T-helper 1 cell treated with Interleukin-12 subunit alpha and Interleukin-12 subunit beta and Interleukin-4 antibody, amounts not matched to agents 30 ng/mL and 1 ng/mL, for 36 hours (primary cell): Measurements from ENCODE around the gene ATP1B4. TPM values are rescaled to one million over a fixed set of nuclear protein-coding genes. Genes with fewer than 3 reads are reported as not detected.

Source experiments
- intact Hi-C: fragments of 100-400 bp; cut with micrococcal nuclease; formaldehyde crosslinking; loops from one replicate; pipeline ENCODE4 v1.15.1; 2024
- total RNA-seq: library from RNA; stranded (reverse); gene quantifications from 2 replicates; pipeline ENCODE4 v1.2.3, GENCODE V29; 2022

The ATP1B4 gene
- total RNA-seq, 1 donor from 2014 or later: not detected

DNA sequence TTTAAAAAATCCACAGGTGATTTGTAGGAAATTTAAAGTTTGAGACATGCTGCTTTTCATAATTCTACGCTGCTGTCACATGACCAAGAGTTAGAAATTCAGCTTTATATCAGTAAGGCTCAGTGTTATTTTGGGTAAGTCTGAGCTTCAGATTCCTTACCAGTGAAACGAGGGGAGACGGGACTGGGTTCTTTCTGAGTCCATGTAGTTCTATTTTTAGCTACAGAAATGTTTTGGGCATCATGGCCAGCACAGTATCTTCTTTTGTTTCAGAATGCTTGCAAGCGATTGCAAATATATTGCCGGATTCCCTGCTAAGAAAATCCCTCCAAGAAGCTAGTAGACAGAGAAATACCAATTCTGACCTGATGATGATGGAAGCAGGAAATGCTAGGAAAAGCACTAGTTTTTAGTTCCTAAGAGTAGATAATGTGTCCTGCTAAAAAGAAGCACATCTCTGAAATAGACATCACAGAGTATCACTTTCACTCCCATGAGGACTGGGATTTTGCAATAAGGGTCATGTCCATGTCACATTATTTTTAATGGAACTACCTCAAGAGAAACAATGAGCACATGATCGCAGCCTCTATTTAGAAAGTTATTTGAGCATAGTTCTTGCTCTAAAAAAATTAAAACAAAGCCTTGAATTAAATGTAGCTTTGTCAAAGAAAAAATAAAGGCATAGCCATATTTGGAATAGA is 10.9 kb downstream of the ATP1B4 start:
- intact Hi-C loops: no loop called here

DNA sequence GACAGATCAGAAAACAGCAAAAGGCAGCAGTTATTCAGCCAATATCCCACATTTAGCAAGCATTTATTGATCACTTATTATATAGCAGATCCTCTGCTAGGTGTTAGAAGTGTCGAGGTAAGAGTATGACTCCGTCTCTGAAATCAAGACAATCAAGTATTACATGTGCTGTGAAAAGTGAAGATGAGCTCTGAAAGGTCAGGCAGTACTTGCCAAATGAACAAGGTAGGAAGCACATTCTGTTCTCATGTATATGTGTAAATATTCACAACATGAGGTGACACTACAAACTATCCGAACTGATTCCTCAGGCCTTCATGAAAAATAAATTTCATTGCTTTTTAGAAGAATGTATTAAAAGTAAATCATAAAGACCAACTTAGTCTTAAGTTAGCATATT is 15.3 kb downstream of the ATP1B4 start:
- intact Hi-C loops: no loop called here

DNA sequence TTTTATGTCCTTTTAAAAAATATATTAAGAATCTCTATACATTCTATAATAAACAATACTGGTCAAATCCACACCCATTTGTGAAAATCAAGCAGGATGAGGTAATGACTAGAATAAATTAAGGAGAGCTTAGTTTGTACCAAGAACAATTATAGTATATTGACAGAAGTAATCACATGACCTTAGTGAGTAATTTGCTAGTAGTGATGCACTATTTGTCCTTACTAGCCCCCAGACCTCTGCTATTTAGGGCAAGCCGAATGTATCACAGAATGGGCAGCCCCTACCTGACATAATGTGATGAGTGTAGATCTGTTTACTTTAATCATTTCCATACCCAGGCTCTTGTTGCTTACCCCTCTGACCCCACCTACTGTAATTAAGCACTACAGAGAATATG is 15.8 kb downstream of the ATP1B4 start:
- intact Hi-C loops: no loop called here

DNA sequence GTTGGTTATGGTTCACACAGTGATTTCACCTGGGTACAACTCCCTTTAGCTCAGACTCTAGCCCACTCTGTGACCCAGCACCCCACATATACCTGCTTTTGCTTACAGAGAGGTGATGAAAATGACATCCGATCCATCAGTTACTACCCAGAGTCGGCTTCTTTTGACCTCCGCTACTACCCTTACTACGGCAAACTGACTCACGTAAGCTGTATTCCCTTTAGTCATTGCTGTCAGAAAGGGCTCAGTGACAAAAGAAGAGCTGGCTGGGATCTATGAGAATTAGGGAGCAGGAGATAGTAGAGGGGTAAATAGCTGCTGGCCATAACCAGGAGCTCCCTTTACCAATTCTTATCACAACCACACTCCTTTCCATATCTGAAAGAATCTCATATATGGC is 16.7 kb downstream of the ATP1B4 start:
- intact Hi-C loops: no loop called here

DNA sequence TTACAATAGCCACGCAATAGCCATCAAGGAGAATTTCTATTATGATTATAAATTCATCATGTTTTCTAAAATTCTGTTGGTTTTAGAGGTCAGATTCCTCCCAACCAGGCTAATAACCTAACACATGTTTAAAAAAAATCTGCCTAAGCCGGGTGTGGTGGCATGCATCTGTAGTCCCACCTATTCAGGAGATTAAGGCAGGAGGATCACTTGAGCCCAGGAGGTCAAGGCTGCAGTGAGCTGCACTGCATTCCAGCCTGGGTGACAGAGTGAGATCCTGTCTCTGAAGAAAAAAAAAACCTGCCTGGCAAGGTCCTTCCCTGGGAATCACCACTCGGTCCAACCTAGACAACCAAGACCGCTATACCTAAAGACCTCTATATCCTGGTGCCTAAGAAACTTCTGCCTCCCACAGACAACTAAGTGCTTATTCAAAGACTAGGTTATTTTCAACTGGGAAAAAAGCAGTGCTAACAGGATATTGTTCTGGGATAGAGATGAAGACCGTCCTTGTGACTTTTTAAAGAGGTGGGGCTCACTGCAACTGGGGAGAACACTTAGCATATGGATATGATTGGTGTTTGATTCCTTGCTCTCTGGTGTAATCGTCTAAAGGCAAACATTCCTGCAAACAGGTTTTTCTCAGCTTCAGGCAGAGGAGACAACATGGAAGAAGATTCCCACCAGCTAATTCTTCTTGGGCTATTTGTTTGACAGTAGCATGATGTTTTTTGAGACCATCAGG is 18.2 kb downstream of the ATP1B4 start:
- intact Hi-C loops: loop anchor here (1.0 kb wide), 2 partner anchors 72 to 95 kb away; no protein-coding TSS in a partner anchor

DNA sequence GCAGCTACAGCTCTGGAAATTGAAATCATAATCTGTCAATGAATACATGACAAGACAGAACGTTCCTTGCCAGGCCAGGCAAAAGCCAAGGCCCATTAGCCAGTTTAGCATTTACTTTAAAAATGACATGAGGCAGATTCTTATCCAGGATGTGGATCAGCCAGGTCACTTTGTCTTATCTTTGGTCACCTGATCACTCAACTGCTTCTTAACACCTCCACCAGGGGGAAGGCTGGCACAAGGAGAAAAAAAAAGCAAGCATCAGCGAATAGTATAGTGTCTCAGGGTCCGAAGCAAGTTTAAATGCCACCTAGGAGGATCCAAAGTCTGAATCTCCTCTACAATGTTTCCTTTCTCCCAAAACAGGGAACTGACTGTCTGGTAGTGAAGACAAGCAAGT is 18.8 kb downstream of the ATP1B4 start:
- intact Hi-C loops: loop anchor here (1.0 kb wide), 2 partner anchors 72 to 95 kb away; no protein-coding TSS in a partner anchor

DNA sequence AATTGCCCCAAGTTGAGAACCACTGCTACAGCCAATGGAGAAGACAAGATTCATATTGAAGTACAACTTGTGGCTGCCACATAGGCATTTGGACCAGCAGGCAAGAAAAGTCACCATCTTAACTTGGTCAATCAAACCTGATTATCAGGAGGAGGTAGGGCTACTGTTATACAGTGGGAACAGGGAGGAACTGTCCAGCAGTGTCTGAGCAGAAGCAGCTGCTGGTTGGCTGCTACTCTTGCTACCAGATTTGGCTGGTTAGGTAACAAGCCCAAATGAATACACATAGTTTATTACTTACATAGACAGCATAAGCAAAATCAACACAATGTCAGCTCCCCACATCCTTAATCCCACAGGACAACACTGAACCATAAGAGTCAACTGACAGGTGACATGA is 39.4 kb downstream of the ATP1B4 start:
- intact Hi-C loops: no loop called here

DNA sequence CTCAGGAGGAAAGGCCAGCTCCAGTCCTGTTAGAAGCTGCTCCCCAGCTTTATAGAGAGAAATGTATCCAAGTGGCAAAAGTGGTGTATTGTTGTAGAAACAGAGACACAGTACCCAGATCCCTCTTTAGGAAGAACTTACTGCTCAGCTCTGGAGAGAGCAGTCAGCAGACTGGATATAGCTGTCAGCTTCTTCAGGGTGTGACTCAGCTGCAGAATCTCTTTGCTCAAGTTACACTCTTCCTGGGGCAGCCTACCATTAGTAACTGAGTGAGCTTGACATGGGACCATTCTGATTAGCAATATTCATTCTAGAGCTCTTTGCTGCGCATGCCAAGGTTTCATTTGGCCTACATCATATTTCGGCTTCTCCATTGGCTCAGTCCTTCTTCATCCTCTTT is 40.5 kb downstream of the ATP1B4 start:
- intact Hi-C loops: no loop called here

DNA sequence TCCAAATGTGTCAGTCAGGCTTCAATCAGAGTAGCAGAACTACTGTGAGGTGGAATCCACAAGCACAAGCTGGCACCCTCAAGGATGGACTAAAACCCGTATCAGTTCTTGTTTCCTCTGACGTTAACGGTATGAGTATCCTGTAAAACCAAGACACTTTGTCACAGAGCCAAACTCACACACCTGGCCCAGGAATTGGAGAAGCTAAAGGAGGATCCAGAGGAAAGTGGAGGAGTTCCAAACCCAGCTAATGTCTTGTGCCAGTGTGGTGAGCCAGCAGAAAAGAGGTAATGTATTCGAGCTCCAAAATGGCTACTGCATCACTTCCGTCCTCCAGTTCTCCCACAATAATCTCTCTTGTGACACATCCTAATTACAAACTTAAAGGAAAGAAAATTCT is 44.7 kb downstream of the ATP1B4 start:
- intact Hi-C loops: no loop called here

DNA sequence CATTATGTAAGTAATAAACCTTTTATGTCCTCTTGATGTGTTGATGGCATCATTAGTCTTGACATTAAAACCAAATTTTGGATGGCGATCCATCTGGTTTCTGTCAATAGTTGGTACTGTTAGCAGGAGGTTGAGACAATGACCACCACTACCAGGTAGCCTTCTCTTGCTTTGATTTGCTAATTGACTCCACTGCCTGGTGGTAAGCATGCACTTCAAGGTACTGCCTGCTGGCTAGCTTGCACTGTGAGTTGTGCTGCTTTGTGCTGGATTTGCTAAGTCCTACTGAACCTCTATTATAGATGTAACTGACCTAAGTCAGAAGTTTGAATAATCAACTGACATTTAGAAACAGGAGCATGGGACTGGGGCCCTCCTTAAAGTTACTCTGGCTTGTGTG is 46.3 kb downstream of the ATP1B4 start:
- intact Hi-C loops: no loop called here

DNA sequence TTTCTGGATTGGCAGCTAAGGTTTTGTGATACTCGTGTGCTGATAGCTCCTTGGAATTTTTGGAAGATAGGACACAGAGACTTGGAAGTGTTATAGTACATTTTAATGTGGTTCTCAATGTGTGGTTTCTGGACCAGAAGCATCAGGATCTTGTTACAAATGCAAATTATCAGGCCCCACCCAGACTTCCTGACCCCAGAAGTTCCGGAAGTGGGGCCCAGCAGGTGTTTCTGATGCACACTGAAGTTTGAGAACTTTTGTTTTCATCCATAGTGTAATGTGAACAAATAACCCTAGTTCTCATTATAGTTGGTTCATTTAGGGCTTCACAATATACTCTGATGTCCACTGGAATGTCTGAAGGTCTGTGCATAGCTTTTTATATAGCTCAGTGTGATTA is 57.6 kb downstream of the ATP1B4 start:
- intact Hi-C loops: no loop called here

DNA sequence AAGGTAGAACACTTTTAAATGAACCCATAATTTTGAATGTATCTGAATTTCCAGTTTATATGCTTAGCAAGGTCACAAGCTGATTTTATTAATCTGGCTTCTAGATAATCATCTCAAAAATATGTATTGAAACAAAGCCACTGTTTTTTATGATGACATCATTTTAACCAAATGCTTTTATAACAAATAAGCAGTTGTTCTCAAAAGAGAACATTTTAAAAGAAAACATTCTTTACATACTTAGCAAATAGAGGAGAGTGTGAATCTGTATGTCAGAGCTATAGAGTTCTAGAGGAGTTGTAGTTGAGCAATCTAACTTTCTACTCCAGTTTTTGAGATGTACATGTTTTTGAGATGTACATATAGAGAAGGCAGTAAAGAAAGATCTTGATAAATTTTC is 64.7 kb downstream of the ATP1B4 start:
- intact Hi-C loops: no loop called here

DNA sequence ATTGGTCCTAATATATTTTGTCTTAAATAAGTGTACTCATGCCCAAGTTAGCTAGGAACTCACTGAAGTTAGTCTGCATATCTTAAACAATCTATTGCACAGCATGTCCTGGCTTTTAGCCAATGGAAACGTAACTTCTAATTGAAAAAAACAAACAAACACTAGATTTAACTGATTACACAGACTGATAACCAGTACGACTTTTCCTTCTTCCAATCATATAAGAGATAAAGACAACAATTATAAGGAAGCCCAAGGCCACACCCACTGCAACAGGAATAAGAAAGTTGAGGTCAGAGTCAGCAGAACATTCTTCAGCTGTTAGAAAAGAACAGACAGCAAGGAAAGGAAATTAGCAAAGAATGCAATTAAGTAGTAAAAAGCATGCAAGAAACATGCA is 66.4 kb downstream of the ATP1B4 start:
- intact Hi-C loops: no loop called here

DNA sequence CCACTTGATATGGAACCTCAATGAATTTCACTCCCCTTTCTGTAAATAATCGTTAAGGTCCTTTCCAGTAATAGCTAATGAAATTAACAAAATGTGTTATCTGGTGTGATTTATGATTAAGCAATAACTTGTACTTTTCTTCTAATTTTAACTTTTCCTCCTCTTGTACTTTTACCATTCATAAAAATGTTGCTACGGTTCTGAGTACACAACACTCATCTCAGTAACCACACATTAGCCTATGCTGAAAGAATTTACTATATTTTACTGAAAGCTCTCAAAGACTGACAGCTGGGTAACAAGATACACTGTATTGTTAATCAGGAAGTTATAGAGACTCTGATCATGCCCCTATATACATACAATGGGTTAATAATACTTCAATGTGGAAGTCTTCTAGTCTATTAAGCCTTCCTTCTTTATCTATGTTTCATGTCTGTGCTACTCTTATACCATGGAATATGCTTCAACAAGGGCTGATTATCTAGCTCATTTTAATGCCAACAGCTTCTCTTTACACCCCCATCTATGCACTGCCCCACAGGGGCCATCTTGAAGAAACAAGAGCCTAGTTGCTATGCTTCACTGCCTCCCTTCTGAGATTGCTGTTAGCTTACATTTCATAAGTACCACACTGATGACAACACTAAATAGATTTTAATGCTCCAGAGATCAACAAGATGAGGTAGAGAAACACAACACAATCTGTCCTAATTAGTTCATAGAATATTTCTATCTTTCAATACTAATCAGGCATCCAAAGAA is 68.1 kb downstream of the ATP1B4 start:
- intact Hi-C loops: no loop called here

Other genes with a start within 250 kb of the ATP1B4 start
- 0.29 and 0.46 TPM in 2 replicates for gene RHOXF1, start 246.2 kb upstream of the ATP1B4 start, total RNA-seq
- gene RHOXF2, start 203.5 kb upstream of the ATP1B4 start, total RNA-seq: not detected in 2 replicates
- gene ZBTB33, start 111.3 kb upstream of the ATP1B4 start, total RNA-seq: 13.6 and 14.4 TPM in 2 replicates
- not detected in 2 replicates for gene TMEM255A, start 50.6 kb upstream of the ATP1B4 start, total RNA-seq
- gene LAMP2, start 107.2 kb downstream of the ATP1B4 start, total RNA-seq: 68.5 and 68.7 TPM in 2 replicates
- gene CUL4B, start 198.9 kb downstream of the ATP1B4 start, total RNA-seq: 35.4 and 39.1 TPM in 2 replicates
- 45.6 and 53.9 TPM in 2 replicates for gene MCTS1, start 242.0 kb downstream of the ATP1B4 start, total RNA-seq